ENCODE results near the gene SWSAP1.

DNA sequence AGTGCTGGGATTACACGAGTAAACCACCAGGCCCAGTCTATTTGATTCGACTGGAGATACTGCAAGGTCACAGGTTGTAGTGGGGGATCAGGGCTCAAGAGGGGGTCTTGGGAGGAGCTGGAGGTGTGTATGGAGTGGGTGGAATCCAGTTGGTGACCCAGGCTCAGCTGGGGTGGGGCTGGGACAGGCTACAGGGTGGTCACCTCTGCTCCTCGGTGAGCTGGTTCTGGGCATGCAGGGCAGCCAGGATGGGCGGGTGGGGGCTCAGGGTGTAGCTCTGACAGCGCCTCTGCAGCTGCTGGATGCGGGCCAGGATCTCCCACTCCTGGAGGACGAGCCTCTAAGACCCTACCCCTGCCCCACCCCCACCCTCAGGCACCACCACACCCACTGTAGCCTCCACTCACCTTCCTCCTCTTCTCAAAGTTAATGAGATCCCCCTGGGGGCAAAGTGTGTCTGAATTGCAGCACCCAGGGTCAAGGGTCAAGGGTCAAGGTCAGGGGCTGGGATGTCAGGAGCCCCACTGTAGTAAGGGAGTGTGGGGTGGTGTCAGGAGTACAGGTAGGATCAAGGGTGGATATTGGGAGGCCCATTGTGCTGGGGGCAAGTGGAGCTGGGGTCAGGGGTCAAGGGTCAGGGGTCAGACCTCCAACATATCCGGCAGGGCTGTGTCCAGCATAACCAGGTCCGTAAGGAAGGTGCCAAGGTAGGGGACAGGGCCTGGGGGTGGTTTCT, 27.5 kb downstream of the SWSAP1 start:
- TF ChIP-seq, protein P1, sequence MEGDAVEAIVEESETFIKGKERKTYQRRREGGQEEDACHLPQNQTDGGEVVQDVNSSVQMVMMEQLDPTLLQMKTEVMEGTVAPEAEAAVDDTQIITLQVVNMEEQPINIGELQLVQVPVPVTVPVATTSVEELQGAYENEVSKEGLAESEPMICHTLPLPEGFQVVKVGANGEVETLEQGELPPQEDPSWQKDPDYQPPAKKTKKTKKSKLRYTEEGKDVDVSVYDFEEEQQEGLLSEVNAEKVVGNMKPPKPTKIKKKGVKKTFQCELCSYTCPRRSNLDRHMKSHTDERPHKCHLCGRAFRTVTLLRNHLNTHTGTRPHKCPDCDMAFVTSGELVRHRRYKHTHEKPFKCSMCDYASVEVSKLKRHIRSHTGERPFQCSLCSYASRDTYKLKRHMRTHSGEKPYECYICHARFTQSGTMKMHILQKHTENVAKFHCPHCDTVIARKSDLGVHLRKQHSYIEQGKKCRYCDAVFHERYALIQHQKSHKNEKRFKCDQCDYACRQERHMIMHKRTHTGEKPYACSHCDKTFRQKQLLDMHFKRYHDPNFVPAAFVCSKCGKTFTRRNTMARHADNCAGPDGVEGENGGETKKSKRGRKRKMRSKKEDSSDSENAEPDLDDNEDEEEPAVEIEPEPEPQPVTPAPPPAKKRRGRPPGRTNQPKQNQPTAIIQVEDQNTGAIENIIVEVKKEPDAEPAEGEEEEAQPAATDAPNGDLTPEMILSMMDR (IDR thresholded peaks at IDR 0.05 in 4 of 5, conservative IDR thresholded peaks at IDR 0.05 in 1 of 5) = no peak
- TF ChIP-seq POLR2A (IDR thresholded peaks at IDR 0.05) = no peak

Measured in gastrocnemius medialis (tissue), 4 donors.